Transverse colon (tissue), 4 donors: Measurements from ENCODE around the gene MCAM.

Experiments
- CTCF ChIP-seq, 5 experiments: fragments of 200-600 bp in 3 of 5; fragments of 450-650 bp in 2 of 5; sonication (generic) in 3 of 5; IDR thresholded peaks; 1 replicate in 2 of 5; 2 replicates in 3 of 5; pipeline ENCODE4 v1.5.1; 2016 to 2017; ENCODE audit warnings: antibody characterized with exemption in 5 of 5, inconsistent platforms in 3 of 5, mild to moderate bottlenecking in 2 of 5, moderate library complexity in 1 of 5
- POLR2A ChIP-seq: fragments of 450-650 bp; IDR thresholded peaks from one replicate; pipeline ENCODE4 v1.6.1; 2016; ENCODE audit warnings: antibody characterized with exemption, mild to moderate bottlenecking, moderate library complexity
- POLR2AphosphoS5 ChIP-seq, 3 donors: sonication (generic); formaldehyde crosslinking; IDR thresholded peaks; one replicate each; pipeline ENCODE4 v1.6.1; 2016; ENCODE audit warnings: antibody characterized with exemption in 3 of 3

GRCh38 chr11:119359365-119360214 lies 42.7 kb upstream of the MCAM start:
- TF ChIP-seq CTCF (IDR thresholded peaks at IDR 0.05) = no peak
- no peak for TF ChIP-seq POLR2A
- no peak for TF ChIP-seq POLR2AphosphoS5 (IDR thresholded peaks at IDR 0.05)
